CD14-positive monocyte (primary cell): ENCODE data around the gene WDR45. TPM values are rescaled to one million over a fixed set of nuclear protein-coding genes. Genes with fewer than 3 reads are reported as not detected.
A peak's percentile ranks its signal among the peaks of the same experiment; 100 is the strongest.

Experiments used
- DNase-seq, 3 donors: peaks; one replicate each; pipeline ENCODE4 v3.0.0-alpha.2; 2011 to 2022
- H2AFZ ChIP-seq: 2 replicates; pipeline ENCODE4 v1.6.0; 2012; ENCODE audit warnings: mild to moderate bottlenecking, low read depth, low read length, inconsistent platforms; ENCODE audit not compliant: insufficient read depth, poor library complexity, severe bottlenecking
- H3K27ac ChIP-seq, 2 donors: 1 replicate in 1 of 2; 2 replicates in 1 of 2; pipeline ENCODE4 v1.5.1; 2012 to 2013; ENCODE audit warnings: low read length in 2 of 2, control low read depth in 1 of 2, inconsistent platforms in 1 of 2, low read depth in 1 of 2, mild to moderate bottlenecking in 1 of 2
- H3K27me3 ChIP-seq, 2 donors: one replicate each; pipeline versions ENCODE4 v1.6.0 to v1.6.1; 2011 to 2013; ENCODE audit warnings: low read length in 2 of 2; ENCODE audit not compliant: control insufficient read depth in 2 of 2, insufficient read depth in 2 of 2
- H3K36me3 ChIP-seq, 2 donors: replicated peaks in 1 of 2; 1 replicate in 1 of 2; 2 replicates in 1 of 2; pipeline versions ENCODE4 v1.5.1 to v1.6.1; 2012 to 2013; ENCODE audit warnings: low read length in 2 of 2, control low read depth in 1 of 2, inconsistent platforms in 1 of 2, mild to moderate bottlenecking in 1 of 2; ENCODE audit not compliant: insufficient read depth in 2 of 2, control insufficient read depth in 1 of 2
- H3K4me1 ChIP-seq, 2 donors: 1 replicate in 1 of 2; 2 replicates in 1 of 2; pipeline versions ENCODE4 v1.5.1 to v1.6.1; 2012 to 2013; ENCODE audit warnings: low read length in 2 of 2, control low read depth in 1 of 2, inconsistent platforms in 1 of 2, mild to moderate bottlenecking in 1 of 2, moderate library complexity in 1 of 2; ENCODE audit not compliant: insufficient read depth in 2 of 2, control insufficient read depth in 1 of 2
- H3K4me2 ChIP-seq: replicated peaks from 2 replicates; pipeline ENCODE3; 2012; ENCODE audit warnings: low read length, moderate library complexity, mild to moderate bottlenecking; ENCODE audit not compliant: poor library complexity, severe bottlenecking; ENCODE audit errors: extremely low read depth
- H3K4me3 ChIP-seq, 3 experiments: fragments of 200-600 bp in 1 of 3; sonication (generic) in 1 of 3; replicated peaks in 1 of 3; 1 replicate in 2 of 3; 2 replicates in 1 of 3; pipeline ENCODE4 v1.5.1; 2011 to 2013; ENCODE audit warnings: low read length in 3 of 3, mild to moderate bottlenecking in 3 of 3, control low read depth in 2 of 3, low read depth in 2 of 3, inconsistent platforms in 1 of 3, moderate library complexity in 1 of 3
- H3K79me2 ChIP-seq: 2 replicates; pipeline ENCODE4 v1.6.0; 2012; ENCODE audit warnings: mild to moderate bottlenecking, control low read depth, inconsistent platforms, low read length, moderate library complexity; ENCODE audit not compliant: insufficient read depth
- H3K9ac ChIP-seq: 2 replicates; pipeline ENCODE4 v1.6.0; 2017; ENCODE audit warnings: low read length, mild to moderate bottlenecking; ENCODE audit not compliant: insufficient read depth, poor library complexity, severe bottlenecking
- H3K9me3 ChIP-seq, 2 donors: replicated peaks in 1 of 2; 1 replicate in 1 of 2; 2 replicates in 1 of 2; pipeline versions ENCODE4 v1.5.1 to v1.6.1; 2012 to 2013; ENCODE audit warnings: low read length in 2 of 2, control low read depth in 1 of 2; ENCODE audit not compliant: control insufficient read depth in 1 of 2, insufficient read depth in 1 of 2
- H4K20me1 ChIP-seq: 2 replicates; pipeline ENCODE4 v1.6.0; 2012; ENCODE audit warnings: mild to moderate bottlenecking, low read length, control low read depth, moderate library complexity; ENCODE audit not compliant: insufficient read depth
- H3K27ac Mint-ChIP-seq, 7 donors: one replicate each; pipeline ENCODE4 v1.8.0; 2020; ENCODE audit warnings: mild to moderate bottlenecking in 7 of 7, mixed read lengths in 7 of 7, moderate library complexity in 6 of 7, inconsistent platforms in 2 of 7
- H3K27me3 Mint-ChIP-seq, 3 donors: one replicate each; pipeline ENCODE4 v1.8.0; 2021 to 2022; ENCODE audit warnings: low read depth in 3 of 3, mild to moderate bottlenecking in 3 of 3, mixed read lengths in 3 of 3, moderate library complexity in 3 of 3, inconsistent platforms in 1 of 3
- H3K36me3 Mint-ChIP-seq, 2 donors: one replicate each; pipeline ENCODE4 v1.8.0; 2020; ENCODE audit warnings: mixed read lengths in 2 of 2, inconsistent platforms in 1 of 2, mild to moderate bottlenecking in 1 of 2
- H3K4me1 Mint-ChIP-seq: one replicate; pipeline ENCODE4 v1.8.0; 2020; ENCODE audit warnings: mild to moderate bottlenecking, mixed read lengths
- H3K4me3 Mint-ChIP-seq, 2 donors: one replicate each; pipeline ENCODE4 v1.8.0; 2020; ENCODE audit warnings: mild to moderate bottlenecking in 2 of 2, mixed read lengths in 2 of 2, moderate library complexity in 1 of 2
- H3K9me3 Mint-ChIP-seq, 7 donors: one replicate each; pipeline ENCODE4 v1.8.0; 2020 to 2022; ENCODE audit warnings: mixed read lengths in 7 of 7, mild to moderate bottlenecking in 6 of 7, moderate library complexity in 6 of 7, inconsistent platforms in 2 of 7
- WGBS: methylation state at CpG from one replicate; pipeline ENCODE4 v1.1.5; 2013; ENCODE audit warnings: missing lambda C conversion rate; ENCODE audit not compliant: insufficient coverage; 5-methylcytosine and 5-hydroxymethylcytosine counted together
- intact Hi-C, 2 donors: fragments of 100-400 bp; cut with micrococcal nuclease; formaldehyde crosslinking; loops; one replicate each; pipeline versions ENCODE4 v1.15.0 to v1.15.1; 2023
- polyA plus RNA-seq, 3 donors: library from polyadenylated mRNA; depleted of rRNA in 1 of 3; unstranded in 2 of 3; stranded (reverse) in 1 of 3; fragments of 300-500 nt in 2 of 3; fragments of >200 nt in 1 of 3; fragmentation: Illumina TruSeq in 2 of 3; gene quantifications; 1 replicate in 2 of 3; 2 replicates in 1 of 3; pipeline ENCODE4 v1.2.3, GENCODE V29; 2012 to 2021
- TF ChIP-seq, protein P1 (sequence below): fragments of 200-600 bp; IDR thresholded peaks from one replicate; pipeline ENCODE4 v1.8.0; 2022; ENCODE audit warnings: antibody characterized with exemption, mild to moderate bottlenecking

WDR45 gene
- polyA plus RNA-seq, 3 donors = 83.1 to 207 (median 83.8) TPM

GRCh38 chrX:49072712-49073095, 7.0 kb downstream of the WDR45 start:
- H3K4me3 ChIP-seq = no peak overlapping the region
- H2AFZ ChIP-seq = no peak overlapping the region
- H3K9me3 Mint-ChIP-seq = peaks cover 0 to 11% (median 6%) of the 10 kb centered on the region in 7 donors
- WGBS = 86% methylated on average over 4 of the region's 10 CpGs
- TF ChIP-seq, protein P1, sequence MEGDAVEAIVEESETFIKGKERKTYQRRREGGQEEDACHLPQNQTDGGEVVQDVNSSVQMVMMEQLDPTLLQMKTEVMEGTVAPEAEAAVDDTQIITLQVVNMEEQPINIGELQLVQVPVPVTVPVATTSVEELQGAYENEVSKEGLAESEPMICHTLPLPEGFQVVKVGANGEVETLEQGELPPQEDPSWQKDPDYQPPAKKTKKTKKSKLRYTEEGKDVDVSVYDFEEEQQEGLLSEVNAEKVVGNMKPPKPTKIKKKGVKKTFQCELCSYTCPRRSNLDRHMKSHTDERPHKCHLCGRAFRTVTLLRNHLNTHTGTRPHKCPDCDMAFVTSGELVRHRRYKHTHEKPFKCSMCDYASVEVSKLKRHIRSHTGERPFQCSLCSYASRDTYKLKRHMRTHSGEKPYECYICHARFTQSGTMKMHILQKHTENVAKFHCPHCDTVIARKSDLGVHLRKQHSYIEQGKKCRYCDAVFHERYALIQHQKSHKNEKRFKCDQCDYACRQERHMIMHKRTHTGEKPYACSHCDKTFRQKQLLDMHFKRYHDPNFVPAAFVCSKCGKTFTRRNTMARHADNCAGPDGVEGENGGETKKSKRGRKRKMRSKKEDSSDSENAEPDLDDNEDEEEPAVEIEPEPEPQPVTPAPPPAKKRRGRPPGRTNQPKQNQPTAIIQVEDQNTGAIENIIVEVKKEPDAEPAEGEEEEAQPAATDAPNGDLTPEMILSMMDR = no peak
- peaks cover 24 to 28% of the 10 kb centered on the region in 2 donors for H3K36me3 ChIP-seq
- no peaks in the 10 kb centered on the region for H3K27me3 ChIP-seq
- intact Hi-C loops = no loop called here
- no peaks in the 10 kb centered on the region for H4K20me1 ChIP-seq
- H3K4me1 Mint-ChIP-seq = peaks cover 19% of the 10 kb centered on the region
- peaks cover 15 to 16% of the 10 kb centered on the region in 2 donors for H3K4me1 ChIP-seq
- peaks cover 22% of the 10 kb centered on the region in 2 donors for H3K36me3 Mint-ChIP-seq
- H3K9ac ChIP-seq = no peak overlapping the region
- peaks cover 2 to 11% (median 2%) of the 10 kb centered on the region in 3 donors for H3K27me3 Mint-ChIP-seq
- H3K27ac Mint-ChIP-seq = no peak overlapping the region
- H3K27ac ChIP-seq = no peak overlapping the region
- no peak for DNase-seq
- H3K4me2 ChIP-seq = no peak overlapping the region
- H3K79me2 ChIP-seq = no peaks in the 10 kb centered on the region
- H3K9me3 ChIP-seq = no peaks in the 10 kb centered on the region
- H3K4me3 Mint-ChIP-seq = no peak overlapping the region

DNA sequence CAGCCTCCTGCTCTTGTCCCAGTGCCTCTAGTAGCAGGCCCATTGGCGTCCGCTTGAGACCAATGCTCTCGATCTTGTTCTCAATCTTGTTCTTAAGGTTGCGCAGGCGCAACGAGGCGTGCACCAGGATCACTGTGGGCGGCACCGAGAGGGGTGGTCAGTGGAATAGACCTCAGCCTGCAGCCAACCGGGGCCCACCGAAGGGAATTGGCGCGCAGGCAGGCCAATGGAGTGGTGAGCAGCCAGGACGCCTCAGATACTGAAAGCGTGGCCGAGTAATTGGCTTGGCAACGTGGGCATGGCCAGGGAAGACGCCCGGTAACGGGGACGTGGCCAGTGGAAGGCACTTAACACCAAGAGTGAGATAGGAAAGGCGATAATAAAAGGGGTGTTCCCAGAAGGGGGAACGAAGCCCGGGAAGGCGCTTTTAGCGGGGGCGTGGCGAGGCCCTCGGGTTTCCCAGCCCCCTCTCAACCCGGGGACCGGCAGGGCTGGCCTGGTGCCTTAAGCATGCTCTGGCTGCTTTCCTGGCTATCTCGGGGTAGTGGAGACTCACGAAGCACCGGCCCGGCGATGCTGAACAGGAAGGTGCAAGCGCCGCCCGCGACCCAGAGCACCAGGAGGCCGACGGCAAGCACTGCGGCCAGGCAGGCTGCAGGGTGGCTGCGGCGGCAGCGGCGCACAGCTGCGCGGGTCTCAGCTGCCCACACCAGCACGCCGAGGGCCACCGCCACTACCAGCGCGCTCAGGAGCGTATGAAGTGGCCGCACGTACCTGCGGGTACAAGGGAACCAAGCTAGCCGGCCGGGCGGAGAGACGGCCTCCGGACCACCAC, 7.6 kb downstream of the WDR45 start:
- Histone ChIP-seq H4K20me1 (no peaks in the 10 kb centered on the region), H3K27ac (no peak overlapping the region), H3K27me3 (no peaks in the 10 kb centered on the region), H3K36me3 (peaks cover 18 to 22% of the 10 kb centered on the region in 2 donors), H3K9me3 (no peaks in the 10 kb centered on the region), H3K79me2 (no peaks in the 10 kb centered on the region), H3K4me2 (no peak overlapping the region), H3K9ac (no peak overlapping the region), H3K4me1 (peaks cover 15 to 16% of the 10 kb centered on the region in 2 donors), H3K4me3 (no peak overlapping the region), H2AFZ (no peak overlapping the region)
- TF ChIP-seq, protein P1 = no peak
- no peak for DNase-seq
- Mint-ChIP-seq H3K9me3 (peaks cover 0 to 11% (median 6%) of the 10 kb centered on the region in 7 donors), H3K4me3 (peak overlapping the region in 1 of 2 donors; percentile 46), H3K27me3 (peaks cover 2 to 11% (median 2%) of the 10 kb centered on the region in 3 donors), H3K4me1 (peaks cover 19% of the 10 kb centered on the region), H3K27ac (no peak overlapping the region), H3K36me3 (peaks cover 16% of the 10 kb centered on the region in 2 donors)
- 77% methylated on average over 27 of the region's 63 CpGs for WGBS
- intact Hi-C loops = no loop called here
